OCI-LY3 (cell line): ENCODE results near the gene PIK3CB.
"Not testable (repeated sequence)": the region's sequence is repeated elsewhere in the genome, so short reads cannot be mapped to it uniquely, and the experiment has no call there.

Source experiments
- H2AFZ ChIP-seq: fragments of 200-600, 300-600 bp; shearing (Covaris generic); 2 replicates; pipeline ENCODE4 v1.6.0; 2014; ENCODE audit warnings: antibody characterized with exemption, low read depth, low read length
- H3K27ac ChIP-seq: fragments of 200-600, 300-600 bp; sonication (generic); 2 replicates; pipeline ENCODE4 v1.5.1; 2014; ENCODE audit warnings: mild to moderate bottlenecking, low read length, moderate library complexity, mixed read lengths
- H3K27me3 ChIP-seq: fragments of 200-600, 300-600 bp; sonication (generic); 2 replicates; pipeline ENCODE4 v1.6.1; 2014; ENCODE audit warnings: low read depth, low read length, mixed read lengths
- H3K36me3 ChIP-seq: fragments of 200-600, 300-600 bp; sonication (generic); replicated peaks from 2 replicates; pipeline ENCODE3; 2014; ENCODE audit warnings: low read depth, low read length, mixed read lengths
- H3K4me1 ChIP-seq: fragments of 300-600, 200-600 bp; sonication (generic); 2 replicates; pipeline ENCODE4 v1.6.1; 2014; ENCODE audit warnings: low read length, mixed read lengths
- H3K4me2 ChIP-seq: fragments of 200-600, 300-600 bp; sonication (generic); 2 replicates; pipeline ENCODE4 v1.6.1; 2014; ENCODE audit warnings: low read length, mixed read lengths
- H3K4me3 ChIP-seq: fragments of 300-600, 200-600 bp; sonication (generic); 2 replicates; pipeline ENCODE4 v1.5.1; 2014; ENCODE audit warnings: antibody characterized with exemption, mild to moderate bottlenecking, low read length, moderate library complexity
- H3K79me2 ChIP-seq: fragments of 300-600, 200-600 bp; shearing (Covaris generic); 2 replicates; pipeline ENCODE4 v1.6.1; 2014; ENCODE audit warnings: mild to moderate bottlenecking, low read length, mixed read lengths
- H3K9ac ChIP-seq: fragments of 300-600, 200-600 bp; shearing (Covaris generic); 2 replicates; pipeline ENCODE4 v1.6.0; 2014; ENCODE audit warnings: mild to moderate bottlenecking, low read length, moderate library complexity
- H3K9me3 ChIP-seq: fragments of 200-600, 300-600 bp; shearing (Covaris generic); 2 replicates; pipeline ENCODE4 v1.6.1; 2014; ENCODE audit warnings: low read length, mixed read lengths; ENCODE audit not compliant: insufficient read depth
- H4K20me1 ChIP-seq: fragments of 200-600, 300-600 bp; sonication (generic); 2 replicates; pipeline ENCODE4 v1.6.1; 2016; ENCODE audit warnings: low read length, mixed read lengths; ENCODE audit not compliant: insufficient read depth
- EZH2phosphoT487 ChIP-seq: fragments of 200-600 bp; shearing (Covaris generic); IDR thresholded peaks from 2 replicates; pipeline ENCODE4 v1.6.1; 2018; ENCODE audit warnings: antibody characterized with exemption, mixed run types, low read depth
- TF ChIP-seq, protein P1 (sequence below): fragments of 200-600, 300-600 bp; sonication (generic); IDR thresholded peaks from 2 replicates; pipeline ENCODE4 v1.5.1; 2014; ENCODE audit warnings: antibody characterized with exemption, low read length, low read depth

PIK3CB gene

DNA sequence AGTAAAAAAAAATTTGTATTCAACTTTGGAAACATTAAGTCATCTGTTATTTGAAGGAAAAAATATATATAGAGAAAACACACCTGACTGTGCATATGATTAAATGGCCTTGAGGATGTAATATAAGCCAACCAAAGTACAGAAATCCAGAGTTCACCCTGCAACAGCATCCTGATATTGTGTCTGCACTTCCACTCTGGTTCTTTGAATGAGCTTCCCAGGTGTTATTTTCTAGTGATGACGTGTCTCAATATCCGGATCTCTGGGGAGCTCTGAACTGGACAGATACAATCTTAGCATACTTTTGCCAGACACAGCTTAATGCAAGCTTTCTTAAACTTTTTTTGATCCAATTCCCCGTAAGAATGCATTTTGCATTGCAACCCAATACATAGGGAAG, 19.5 kb upstream of the PIK3CB start:
- Histone ChIP-seq H3K79me2 (no peaks in the 10 kb centered on the region), H3K36me3 (no peaks in the 10 kb centered on the region), H3K4me1 (peaks cover 9% of the 10 kb centered on the region), H2AFZ (no peak overlapping the region), H3K27ac (no peak overlapping the region), H3K27me3 (no peaks in the 10 kb centered on the region), H3K9me3 (no peaks in the 10 kb centered on the region), H4K20me1 (no peaks in the 10 kb centered on the region), H3K4me2 (no peak overlapping the region), H3K4me3 (no peak overlapping the region), H3K9ac (no peak overlapping the region)
- TF ChIP-seq EZH2phosphoT487, result no peak
- TF ChIP-seq, protein P1, sequence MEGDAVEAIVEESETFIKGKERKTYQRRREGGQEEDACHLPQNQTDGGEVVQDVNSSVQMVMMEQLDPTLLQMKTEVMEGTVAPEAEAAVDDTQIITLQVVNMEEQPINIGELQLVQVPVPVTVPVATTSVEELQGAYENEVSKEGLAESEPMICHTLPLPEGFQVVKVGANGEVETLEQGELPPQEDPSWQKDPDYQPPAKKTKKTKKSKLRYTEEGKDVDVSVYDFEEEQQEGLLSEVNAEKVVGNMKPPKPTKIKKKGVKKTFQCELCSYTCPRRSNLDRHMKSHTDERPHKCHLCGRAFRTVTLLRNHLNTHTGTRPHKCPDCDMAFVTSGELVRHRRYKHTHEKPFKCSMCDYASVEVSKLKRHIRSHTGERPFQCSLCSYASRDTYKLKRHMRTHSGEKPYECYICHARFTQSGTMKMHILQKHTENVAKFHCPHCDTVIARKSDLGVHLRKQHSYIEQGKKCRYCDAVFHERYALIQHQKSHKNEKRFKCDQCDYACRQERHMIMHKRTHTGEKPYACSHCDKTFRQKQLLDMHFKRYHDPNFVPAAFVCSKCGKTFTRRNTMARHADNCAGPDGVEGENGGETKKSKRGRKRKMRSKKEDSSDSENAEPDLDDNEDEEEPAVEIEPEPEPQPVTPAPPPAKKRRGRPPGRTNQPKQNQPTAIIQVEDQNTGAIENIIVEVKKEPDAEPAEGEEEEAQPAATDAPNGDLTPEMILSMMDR, result no peak

DNA sequence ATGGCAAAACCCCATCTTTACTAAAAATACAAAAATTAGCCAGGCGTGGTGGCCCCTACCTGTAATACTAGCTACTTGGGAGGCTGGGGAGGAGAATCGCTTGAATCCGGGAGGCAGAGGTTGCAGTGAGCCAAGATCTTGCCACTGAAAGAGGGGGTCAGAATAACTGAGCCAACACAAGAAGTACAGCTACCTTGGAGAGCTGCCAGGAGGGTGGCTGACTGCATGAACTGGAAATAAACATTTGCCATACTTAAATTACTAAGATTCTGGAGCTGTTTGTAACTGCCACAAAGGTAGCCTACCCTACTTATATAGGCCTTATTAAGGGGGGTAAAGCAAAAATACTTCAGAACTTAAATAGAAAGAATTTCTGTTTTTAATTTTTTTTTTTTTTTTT, 15.4 kb upstream of the PIK3CB start:
- Histone ChIP-seq H3K27me3 (no peaks in the 10 kb centered on the region), H3K9me3 (no peaks in the 10 kb centered on the region), H3K4me2 (no peak overlapping the region), H3K4me3 (no peak overlapping the region), H3K9ac (no peak overlapping the region), H3K36me3 (no peaks in the 10 kb centered on the region), H3K4me1 (peaks cover 9% of the 10 kb centered on the region), H4K20me1 (no peaks in the 10 kb centered on the region), H2AFZ (no peak overlapping the region), H3K79me2 (no peaks in the 10 kb centered on the region), H3K27ac (no peak overlapping the region)
- no peak for TF ChIP-seq EZH2phosphoT487
- TF ChIP-seq, protein P1, result no peak

DNA sequence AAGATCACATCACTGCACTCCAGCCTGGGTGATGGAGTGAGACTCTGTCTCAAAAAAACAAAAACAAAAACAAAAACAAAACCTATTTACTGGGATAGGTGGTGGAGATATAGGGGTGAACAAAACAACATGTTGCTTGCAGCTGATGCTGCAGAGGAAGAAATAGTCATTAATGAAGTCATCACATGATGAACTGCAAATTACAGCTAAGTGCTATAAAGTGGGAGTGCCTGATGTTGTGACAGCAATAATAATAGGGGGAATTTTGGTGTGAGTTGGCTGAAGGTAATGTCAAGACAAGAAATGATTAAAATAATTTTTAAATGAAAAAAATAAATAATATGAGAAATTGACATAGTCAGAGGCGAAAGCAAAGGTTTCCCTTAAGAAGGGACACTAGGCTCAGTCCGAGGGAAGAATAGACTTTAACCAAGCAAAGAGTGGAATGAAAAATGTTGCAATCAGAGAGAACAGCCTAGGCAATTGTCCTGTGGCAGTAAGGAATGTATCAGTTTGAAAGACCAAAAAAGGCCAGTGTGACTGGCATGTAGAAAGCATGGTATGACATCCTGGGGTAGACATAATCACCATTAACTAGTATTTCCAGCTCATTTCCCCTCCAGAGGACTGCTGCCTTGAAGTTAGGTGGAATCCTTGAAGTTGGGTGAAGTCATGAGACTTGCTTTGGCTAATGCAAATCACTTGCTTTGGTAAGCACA, 14.7 kb upstream of the PIK3CB start:
- H3K4me2 ChIP-seq, result 0 out of 2 replicates have a peak overlapping the region, but pooled peaks have one; percentile 7
- TF ChIP-seq, protein P1, result no peak
- no peak for TF ChIP-seq EZH2phosphoT487
- no peaks in the 10 kb centered on the region for H3K27me3 ChIP-seq
- no peaks in the 10 kb centered on the region for H4K20me1 ChIP-seq
- no peak overlapping the region for H3K27ac ChIP-seq
- no peaks in the 10 kb centered on the region for H3K9me3 ChIP-seq
- no peak overlapping the region for H3K4me3 ChIP-seq
- H3K36me3 ChIP-seq, result no peaks in the 10 kb centered on the region
- H2AFZ ChIP-seq, result no peak overlapping the region
- H3K4me1 ChIP-seq, result peaks cover 9% of the 10 kb centered on the region
- H3K9ac ChIP-seq, result no peak overlapping the region
- H3K79me2 ChIP-seq, result no peaks in the 10 kb centered on the region

DNA sequence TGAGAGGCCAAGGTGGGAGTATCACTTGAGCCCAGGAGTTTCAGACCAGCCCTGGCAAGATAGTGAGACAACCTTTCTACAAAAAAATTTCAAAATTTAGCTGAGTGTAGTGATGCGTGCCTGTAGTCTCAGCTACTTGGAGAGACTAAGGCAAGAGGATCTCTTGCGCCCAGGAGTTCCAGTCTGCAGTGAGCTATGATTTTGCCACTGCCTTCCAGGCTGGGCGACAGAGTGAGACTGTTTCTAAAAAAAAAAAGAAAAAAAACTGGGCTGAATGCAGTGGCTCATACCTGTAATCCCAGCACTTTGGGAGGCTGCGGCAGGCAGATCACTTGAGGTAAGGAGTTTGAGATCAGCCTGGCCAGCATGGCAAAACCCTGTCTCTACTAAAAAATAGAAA, 14.0 kb upstream of the PIK3CB start:
- Histone ChIP-seq H3K36me3 (no peaks in the 10 kb centered on the region), H3K27me3 (no peaks in the 10 kb centered on the region), H3K4me1 (peaks cover 9% of the 10 kb centered on the region), H3K9ac (no peak overlapping the region), H3K79me2 (no peaks in the 10 kb centered on the region), H3K4me3 (no peak overlapping the region), H2AFZ (no peak overlapping the region), H4K20me1 (no peaks in the 10 kb centered on the region), H3K9me3 (no peaks in the 10 kb centered on the region), H3K4me2 (no peak overlapping the region), H3K27ac (no peak overlapping the region)
- TF ChIP-seq EZH2phosphoT487, result no peak
- TF ChIP-seq, protein P1, result no peak

DNA sequence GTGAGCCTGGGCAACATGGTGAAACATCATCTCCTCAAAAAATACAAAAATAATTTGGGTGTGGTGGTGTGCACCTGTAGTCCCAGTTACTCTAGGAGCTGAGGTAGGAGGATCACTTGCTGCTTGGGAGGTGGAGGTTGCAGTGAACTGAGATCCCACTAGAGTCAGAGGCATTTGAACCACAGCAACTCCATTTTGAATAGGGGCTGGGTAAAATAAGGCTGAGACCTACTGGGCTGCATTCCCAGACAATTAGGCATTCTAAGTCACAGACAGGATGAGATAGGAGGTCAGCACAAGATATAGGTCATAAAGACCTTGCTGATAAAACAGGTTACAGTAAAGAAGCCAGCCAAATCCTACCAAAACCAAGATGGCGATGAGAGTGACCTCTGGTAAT, 12.1 kb upstream of the PIK3CB start:
- not testable (repeated sequence) for H3K27ac ChIP-seq, H3K4me3 ChIP-seq, H2AFZ ChIP-seq, H3K9ac ChIP-seq, H4K20me1 ChIP-seq, H3K9me3 ChIP-seq, H3K36me3 ChIP-seq, H3K27me3 ChIP-seq, H3K79me2 ChIP-seq, H3K4me2 ChIP-seq
- peaks cover 25% of the 10 kb centered on the region for H3K4me1 ChIP-seq
